HG03097 (cell line): ENCODE measurements around the gene CLBA1.
"Not testable (repeated sequence)": the region's sequence is repeated elsewhere in the genome, so short reads cannot be mapped to it uniquely, and the experiment has no call there.

Experiments used
- ATAC-seq: cut with Tn5 transposase; IDR thresholded peaks from one replicate; pipeline ENCODE4 v1.9.1; 2021; ENCODE audit not compliant: unreplicated experiment, low FRiP score

The CLBA1 gene

GRCh38 chr14:105020815-105021655, 35.4 kb downstream of the CLBA1 start, which contains the start of gene CDCA4:
CDCA4 (minus strand) TSS chr14:105021083; CDS start chr14:105011929, 9,154 bp downstream.
- peak; percentile 75 for ATAC-seq

- ATAC-seq = no peak
Observed at GRCh38 chr14:105021656-105022275, 36.2 kb downstream of the CLBA1 start.

GRCh38 chr14:105022276-105022670, 36.7 kb downstream of the CLBA1 start:
- no peak for ATAC-seq

- ATAC-seq = no peak
Observed at GRCh38 chr14:105023144-105023543, 37.6 kb downstream of the CLBA1 start.

- ATAC-seq = no peak
Observed at GRCh38 chr14:105023791-105024480, 38.3 kb downstream of the CLBA1 start.

GRCh38 chr14:105025429-105025828, 39.8 kb downstream of the CLBA1 start:
- no peak for ATAC-seq

- ATAC-seq = no peak
Observed at GRCh38 chr14:105026033-105026785, 40.6 kb downstream of the CLBA1 start.

GRCh38 chr14:105026802-105027563, 41.4 kb downstream of the CLBA1 start:
- ATAC-seq = no peak

GRCh38 chr14:105027718-105028117, 42.1 kb downstream of the CLBA1 start:
- ATAC-seq = not testable (repeated sequence)

- ATAC-seq = no peak
Observed at GRCh38 chr14:105028251-105028927, 42.8 kb downstream of the CLBA1 start.

- ATAC-seq = no peak
Observed at GRCh38 chr14:105029402-105029801, 43.8 kb downstream of the CLBA1 start.

GRCh38 chr14:105030194-105030593, 44.6 kb downstream of the CLBA1 start:
- ATAC-seq = no peak

GRCh38 chr14:105030836-105031396, 45.3 kb downstream of the CLBA1 start:
- no peak for ATAC-seq

- not testable (repeated sequence) for ATAC-seq
Observed at GRCh38 chr14:105032451-105032901, 46.9 kb downstream of the CLBA1 start.

GRCh38 chr14:105033412-105033900, 47.9 kb downstream of the CLBA1 start:
- not testable (repeated sequence) for ATAC-seq

- no peak for ATAC-seq
Observed at GRCh38 chr14:105034315-105035039, 48.9 kb downstream of the CLBA1 start.

GRCh38 chr14:105035616-105036015, 50.0 kb downstream of the CLBA1 start:
- not testable (repeated sequence) for ATAC-seq
